ENCODE data around the gene ZC3H6. TPM values are rescaled to one million over a fixed set of nuclear protein-coding genes. Genes with fewer than 3 reads are reported as not detected.

Gene ZC3H6
- total and polyA plus RNA-seq, 2 of the 4 experiments (the other 2 are of a cell fraction): 0.55 to 2.0 TPM

GRCh38 chr2:112242384-112242783, 33.0 kb upstream of the ZC3H6 start:
- Histone ChIP-seq H4K5ac (ENCODE audit: low read depth, low read length) (no peak overlapping the region), H4K20me1 (ENCODE audit: insufficient read depth, low read length) (no peaks in the 10 kb centered on the region), H2AFZ (replicated peaks; ENCODE audit: low read length, poor library complexity) (no peak overlapping the region), H2AK9ac (replicated peaks; ENCODE audit: low read depth, low read length, poor library complexity) (no peak overlapping the region), H3K27ac (ENCODE audit: insufficient read depth, low read length) (no peak overlapping the region), H2BK15ac (ENCODE audit: low read depth, low read length) (no peak overlapping the region), H3K14ac (replicated peaks; ENCODE audit: low read depth, low read length) (no peak overlapping the region), H3K9ac (ENCODE audit: low read depth, low read length) (no peak overlapping the region), H3K56ac (ENCODE audit: extremely low read depth, insufficient read depth, low read length) (no peak overlapping the region), H3K4ac (ENCODE audit: low read depth, low read length) (no peak overlapping the region), H4K8ac (ENCODE audit: low read depth in 2 of 2, low read length in 2 of 2) (no peak overlapping the region), H3K4me1 (ENCODE audit: control insufficient read depth, insufficient read depth, low read length) (no peaks in the 10 kb centered on the region), H3K9me1 (ENCODE audit: insufficient read depth, low read length) (no peaks in the 10 kb centered on the region), H2BK120ac (ENCODE audit: low read depth, low read length) (no peak overlapping the region), H2BK5ac (ENCODE audit: low read depth, low read length, poor library complexity, severe bottlenecking) (no peak overlapping the region), H3K79me1 (ENCODE audit: low read depth in 1 of 2, low read length in 2 of 2) (no peaks in the 10 kb centered on the region), H3K27me3 (ENCODE audit: control insufficient read depth, insufficient read depth, low read length) (no peaks in the 10 kb centered on the region), H3K18ac (ENCODE audit: low read depth, low read length) (no peak overlapping the region), H3K23ac (ENCODE audit: low read depth, low read length) (no peak overlapping the region), H4K91ac (ENCODE audit: insufficient read depth, low read depth, low read length) (no peak overlapping the region), H2AK5ac (ENCODE audit: low read depth, low read length) (no peak overlapping the region), H2BK20ac (ENCODE audit: low read depth, low read length) (no peak overlapping the region), H3K36me3 (ENCODE audit: control insufficient read depth, insufficient read depth, low read length) (0 out of 2 replicates have a peak, but pooled peaks cover 1% of the 10 kb centered on the region), H3K9me3 (ENCODE audit: control insufficient read depth, insufficient read depth, low read length) (no peaks in the 10 kb centered on the region), H3K4me3 (ENCODE audit: insufficient read depth, low read depth, low read length) (no peak overlapping the region), H3K4me2 (ENCODE audit: low read depth, low read length) (no peak overlapping the region)
- TF ChIP-seq USF2 (IDR thresholded peaks at IDR 0.05; ENCODE audit: low read depth, low read length) (no peak), ELK1 (IDR thresholded peaks at IDR 0.05; ENCODE audit: borderline replicate concordance, low read depth, low read length) (no peak), RCOR1 (IDR thresholded peaks at IDR 0.05; ENCODE audit: insufficient replicate concordance, low read length) (no peak), NFE2L2 (IDR thresholded peaks at IDR 0.05; ENCODE audit: low read depth, low read length) (no peak), MXI1 (IDR thresholded peaks at IDR 0.05; ENCODE audit: borderline replicate concordance, low read depth, low read length) (no peak), BHLHE40 (IDR thresholded peaks at IDR 0.05; ENCODE audit: low read depth, low read length) (no peak), RAD21 (IDR thresholded peaks at IDR 0.05; ENCODE audit: low read length) (no peak)
- ChIA-PET CTCF (interaction anchor here (1.1 kb wide), 1 partner anchor 120 kb away, joined by 3 read pairs; no protein-coding TSS in a partner anchor), POLR2A (ENCODE audit: unreplicated experiment) (no interaction called here)
- no TSS peak for BruUV-seq (replicated peaks)
- no CpG with 5 or more reads among the region's 3 CpGs for WGBS, 2 experiments (ENCODE audit: extremely low coverage in 2 of 2, insufficient read length in 1 of 2)
- ATAC-seq (ENCODE audit: low read depth) (no peak), DNase-seq (no peak)
- in situ Hi-C loops (cut with MboI; ENCODE audit: low sequenced_read_pairs) (no loop called here), dilution Hi-C loops (cut with HindIII; ENCODE audit: low sequenced_read_pairs, unreplicated experiment) (no loop called here), intact Hi-C loops (cut with micrococcal nuclease) (loop anchor here (10.0 kb wide), 1 partner anchor 128 kb away; no protein-coding TSS in a partner anchor)

Data from IMR-90 (cell line).